DND-41 (cell line): ENCODE data around the gene SCT.

Experiments
- ATAC-seq: fragments of 200-7000 bp; cut with Tn5 transposase; 3 replicates; pipeline ENCODE4 v1.9.1; 2021; ENCODE audit warnings: low read depth; ENCODE audit not compliant: insufficient read depth
- DNase-seq: peaks from one replicate; pipeline ENCODE4 v3.0.0-alpha.2; 2020
- H2AFZ ChIP-seq: 2 replicates; pipeline ENCODE4 v1.6.0; 2012; ENCODE audit warnings: low read depth, low read length
- H3K27ac ChIP-seq: 2 replicates; pipeline ENCODE4 v1.5.1; 2012; ENCODE audit warnings: low read length, inconsistent platforms
- H3K27me3 ChIP-seq: fragments of 200-600 bp; sonication (generic); 2 replicates; pipeline ENCODE4 v1.6.0; 2012; ENCODE audit warnings: low read length, mild to moderate bottlenecking, inconsistent platforms; ENCODE audit not compliant: insufficient read depth, poor library complexity
- H3K36me3 ChIP-seq: 2 replicates; pipeline ENCODE4 v1.5.1; 2012; ENCODE audit warnings: low read length, inconsistent platforms; ENCODE audit not compliant: insufficient read depth
- H3K4me1 ChIP-seq: 2 replicates; pipeline ENCODE4 v1.5.1; 2012; ENCODE audit warnings: mild to moderate bottlenecking, low read length; ENCODE audit not compliant: insufficient read depth
- H3K4me2 ChIP-seq: 2 replicates; pipeline ENCODE4 v1.6.0; 2012; ENCODE audit warnings: mild to moderate bottlenecking, moderate library complexity, low read length, inconsistent platforms; ENCODE audit not compliant: insufficient read depth
- H3K4me3 ChIP-seq, 2 experiments: fragments of 200-600 bp in 1 of 2; shearing (Covaris generic) in 1 of 2; 2 replicates each; pipeline ENCODE4 v1.5.1; 2012 to 2016; ENCODE audit warnings: inconsistent platforms in 2 of 2, low read length in 2 of 2, mild to moderate bottlenecking in 2 of 2, low read depth in 1 of 2, moderate library complexity in 1 of 2
- H3K79me2 ChIP-seq: 2 replicates; pipeline ENCODE4 v1.6.0; 2012; ENCODE audit warnings: low read length, inconsistent platforms; ENCODE audit not compliant: insufficient read depth
- H3K9ac ChIP-seq: 2 replicates; pipeline ENCODE4 v1.6.0; 2012; ENCODE audit warnings: low read depth, mild to moderate bottlenecking, inconsistent platforms, low read length, moderate library complexity
- H3K9me3 ChIP-seq: 2 replicates; pipeline ENCODE4 v1.5.1; 2012; ENCODE audit warnings: low read length, moderate library complexity, mild to moderate bottlenecking, inconsistent platforms; ENCODE audit not compliant: insufficient read depth, severe bottlenecking
- H4K20me1 ChIP-seq: 2 replicates; pipeline ENCODE4 v1.6.0; 2012; ENCODE audit warnings: low read length; ENCODE audit not compliant: insufficient read depth
- EZH2 ChIP-seq: IDR thresholded peaks from 3 replicates; pipeline ENCODE4 v1.6.1; 2012; ENCODE audit warnings: borderline replicate concordance, low read depth, mild to moderate bottlenecking, moderate library complexity, low read length, inconsistent platforms; ENCODE audit not compliant: severe bottlenecking
- TF ChIP-seq, protein P1 (sequence below): IDR thresholded peaks from 2 replicates; pipeline ENCODE4 v1.5.1; 2012; ENCODE audit warnings: borderline replicate concordance, low read length, moderate library complexity, mild to moderate bottlenecking; ENCODE audit not compliant: poor library complexity, severe bottlenecking; ENCODE audit errors: extremely low read depth

SCT gene

DNA sequence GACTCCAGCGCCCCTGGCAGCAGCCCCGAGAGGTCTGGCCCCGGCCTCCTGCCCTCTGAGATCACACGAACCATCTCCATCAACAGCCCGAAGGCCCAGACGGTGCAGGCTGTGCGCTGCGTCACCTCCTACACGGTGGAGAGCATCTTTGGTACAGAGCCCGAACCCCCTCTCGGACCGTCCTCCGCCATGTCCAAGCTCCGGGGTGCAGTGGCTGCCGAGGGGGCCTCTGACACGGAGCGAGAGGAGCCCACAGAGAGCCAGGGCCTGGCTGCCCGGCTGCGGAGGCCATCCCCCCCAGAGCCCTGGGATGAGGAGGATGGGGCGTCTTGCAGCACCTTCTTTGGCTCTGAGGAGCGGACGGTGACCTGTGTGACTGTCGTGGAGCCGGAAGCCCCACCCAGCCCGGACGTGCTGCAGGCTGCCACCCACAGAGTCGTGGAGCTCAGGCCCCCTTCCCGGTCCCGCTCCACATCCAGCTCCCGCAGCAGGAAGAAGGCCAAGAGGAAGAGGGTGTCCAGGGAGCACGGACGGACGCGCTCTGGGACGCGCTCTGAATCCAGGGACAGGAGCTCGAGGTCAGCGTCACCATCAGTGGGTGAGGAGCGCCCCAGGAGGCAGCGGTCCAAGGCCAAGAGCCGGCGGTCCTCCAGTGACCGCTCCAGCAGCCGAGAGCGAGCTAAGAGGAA, 18.9 kb downstream of the SCT start:
- Histone ChIP-seq H3K27me3 (no peaks in the 10 kb centered on the region), H4K20me1 (peaks cover 69% of the 10 kb centered on the region), H3K4me1 (0 out of 2 replicates have a peak, but pooled peaks cover 3% of the 10 kb centered on the region), H3K36me3 (peaks cover 100% of the 10 kb centered on the region), H3K9me3 (no peaks in the 10 kb centered on the region), H3K27ac (no peak overlapping the region), H3K79me2 (peaks cover 6% of the 10 kb centered on the region), H2AFZ (no peak overlapping the region), H3K9ac (no peak overlapping the region), H3K4me2 (no peak overlapping the region), H3K4me3 (no peak overlapping the region)
- DNase-seq (no peak), ATAC-seq (no peak)
- TF ChIP-seq EZH2, result no peak
- TF ChIP-seq, protein P1, sequence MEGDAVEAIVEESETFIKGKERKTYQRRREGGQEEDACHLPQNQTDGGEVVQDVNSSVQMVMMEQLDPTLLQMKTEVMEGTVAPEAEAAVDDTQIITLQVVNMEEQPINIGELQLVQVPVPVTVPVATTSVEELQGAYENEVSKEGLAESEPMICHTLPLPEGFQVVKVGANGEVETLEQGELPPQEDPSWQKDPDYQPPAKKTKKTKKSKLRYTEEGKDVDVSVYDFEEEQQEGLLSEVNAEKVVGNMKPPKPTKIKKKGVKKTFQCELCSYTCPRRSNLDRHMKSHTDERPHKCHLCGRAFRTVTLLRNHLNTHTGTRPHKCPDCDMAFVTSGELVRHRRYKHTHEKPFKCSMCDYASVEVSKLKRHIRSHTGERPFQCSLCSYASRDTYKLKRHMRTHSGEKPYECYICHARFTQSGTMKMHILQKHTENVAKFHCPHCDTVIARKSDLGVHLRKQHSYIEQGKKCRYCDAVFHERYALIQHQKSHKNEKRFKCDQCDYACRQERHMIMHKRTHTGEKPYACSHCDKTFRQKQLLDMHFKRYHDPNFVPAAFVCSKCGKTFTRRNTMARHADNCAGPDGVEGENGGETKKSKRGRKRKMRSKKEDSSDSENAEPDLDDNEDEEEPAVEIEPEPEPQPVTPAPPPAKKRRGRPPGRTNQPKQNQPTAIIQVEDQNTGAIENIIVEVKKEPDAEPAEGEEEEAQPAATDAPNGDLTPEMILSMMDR, result no peak

GRCh38 chr11:607020-607780, 19.8 kb downstream of the SCT start:
- Histone ChIP-seq H2AFZ (no peak overlapping the region), H3K79me2 (peaks cover 8% of the 10 kb centered on the region), H3K27ac (no peak overlapping the region), H3K9me3 (no peaks in the 10 kb centered on the region), H3K27me3 (no peaks in the 10 kb centered on the region), H3K4me2 (no peak overlapping the region), H4K20me1 (peaks cover 62% of the 10 kb centered on the region), H3K36me3 (peaks cover 100% of the 10 kb centered on the region), H3K4me3 (no peak overlapping the region), H3K4me1 (no peaks in the 10 kb centered on the region), H3K9ac (no peak overlapping the region)
- no peak for DNase-seq
- ATAC-seq, result no peak
- TF ChIP-seq EZH2, result no peak
- TF ChIP-seq, protein P1, result no peak

GRCh38 chr11:606245-606644, 20.7 kb downstream of the SCT start:
- TF ChIP-seq, protein P1, result no peak
- TF ChIP-seq EZH2, result no peak
- Histone ChIP-seq H3K4me1 (no peaks in the 10 kb centered on the region), H3K9ac (no peak overlapping the region), H4K20me1 (peaks cover 63% of the 10 kb centered on the region), H3K4me2 (no peak overlapping the region), H3K36me3 (peaks cover 100% of the 10 kb centered on the region), H3K27me3 (no peaks in the 10 kb centered on the region), H3K4me3 (no peak overlapping the region), H2AFZ (no peak overlapping the region), H3K79me2 (peaks cover 11% of the 10 kb centered on the region), H3K27ac (no peak overlapping the region), H3K9me3 (no peaks in the 10 kb centered on the region)
- ATAC-seq (no peak), DNase-seq (no peak)
